ENCODE data around the gene STOX2. TPM values are rescaled to one million over a fixed set of nuclear protein-coding genes. Genes with fewer than 3 reads are reported as not detected.

STOX2 gene
- total RNA-seq, 4 donors from 2014 or later, result 2.1 to 9.0 (median 3.9) TPM

GRCh38 chr4:183907871-183908683 is 3.0 kb downstream of the STOX2 start:
- no peak for TF ChIP-seq CTCF (IDR thresholded peaks at IDR 0.05; ENCODE audit: low read depth)

GRCh38 chr4:183909187-183909586 is 4.1 kb downstream of the STOX2 start:
- no peak for TF ChIP-seq CTCF (IDR thresholded peaks at IDR 0.05; ENCODE audit: low read depth)

GRCh38 chr4:183909801-183910200 is 4.7 kb downstream of the STOX2 start:
- TF ChIP-seq CTCF (IDR thresholded peaks at IDR 0.05; ENCODE audit: low read depth), result no peak

- TF ChIP-seq CTCF (IDR thresholded peaks at IDR 0.05; ENCODE audit: low read depth), result no peak
Measured at GRCh38 chr4:183912585-183912984, 7.5 kb downstream of the STOX2 start.

- TF ChIP-seq CTCF (IDR thresholded peaks at IDR 0.05; ENCODE audit: low read depth), result no peak
Measured at GRCh38 chr4:183915976-183916375, 10.9 kb downstream of the STOX2 start.

- TF ChIP-seq CTCF (IDR thresholded peaks at IDR 0.05; ENCODE audit: low read depth), result no peak
Measured at GRCh38 chr4:183918696-183919095, 13.6 kb downstream of the STOX2 start.

- no peak for TF ChIP-seq CTCF (IDR thresholded peaks at IDR 0.05; ENCODE audit: low read depth)
Measured at GRCh38 chr4:183919141-183919540, 14.0 kb downstream of the STOX2 start.

Measured in subcutaneous adipose tissue (tissue), 4 donors.